ENCODE results near the gene ZNF646.
A peak's percentile ranks its signal among the peaks of the same experiment; 100 is the strongest.

The ZNF646 gene

GRCh38 chr16:31128711-31129567 lies 54.7 kb downstream of the ZNF646 start:
- DNase-seq = peak in 26 of 56 donors; percentile 11 to 61 (median 37)

GRCh38 chr16:31129568-31130335 lies 55.5 kb downstream of the ZNF646 start:
- peak in 21 of 56 donors; percentile 5 to 67 (median 43) for DNase-seq

- no peak for DNase-seq
These were observed 56.2 kb downstream of the ZNF646 start for GRCh38 chr16:31130336-31130891.

GRCh38 chr16:31130899-31131298 lies 56.7 kb downstream of the ZNF646 start:
- DNase-seq = no peak

GRCh38 chr16:31131416-31131815 lies 57.2 kb downstream of the ZNF646 start:
- no peak for DNase-seq

GRCh38 chr16:31131841-31132271 lies 57.6 kb downstream of the ZNF646 start:
- DNase-seq = no peak

GRCh38 chr16:31132303-31132979 lies 58.2 kb downstream of the ZNF646 start:
- no peak for DNase-seq

- DNase-seq = no peak
These were observed 58.9 kb downstream of the ZNF646 start for GRCh38 chr16:31133046-31133501.

All from amygdala (tissue), 56 donors.